ENCODE results near the gene DNAH14. TPM values are rescaled to one million over a fixed set of nuclear protein-coding genes. Genes with fewer than 3 reads are reported as not detected.

Gene DNAH14
- total and polyA plus RNA-seq, 9 of the 15 experiments (the other 6 are each of a cell fraction or from before 2014, with no cell fraction given), result 58.4 to 142 (median 98.4) TPM

GRCh38 chr1:225428068-225428880 is 498.8 kb downstream of the DNAH14 start (continued):
- TF ChIP-seq, protein P1, sequence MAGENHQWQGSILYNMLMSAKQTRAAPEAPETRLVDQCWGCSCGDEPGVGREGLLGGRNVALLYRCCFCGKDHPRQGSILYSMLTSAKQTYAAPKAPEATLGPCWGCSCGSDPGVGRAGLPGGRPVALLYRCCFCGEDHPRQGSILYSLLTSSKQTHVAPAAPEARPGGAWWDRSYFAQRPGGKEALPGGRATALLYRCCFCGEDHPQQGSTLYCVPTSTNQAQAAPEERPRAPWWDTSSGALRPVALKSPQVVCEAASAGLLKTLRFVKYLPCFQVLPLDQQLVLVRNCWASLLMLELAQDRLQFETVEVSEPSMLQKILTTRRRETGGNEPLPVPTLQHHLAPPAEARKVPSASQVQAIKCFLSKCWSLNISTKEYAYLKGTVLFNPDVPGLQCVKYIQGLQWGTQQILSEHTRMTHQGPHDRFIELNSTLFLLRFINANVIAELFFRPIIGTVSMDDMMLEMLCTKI (IDR thresholded peaks at IDR 0.05; ENCODE audit: partially characterized antibody), result no peak
- TF ChIP-seq CTCFL (IDR thresholded peaks at IDR 0.05; ENCODE audit: borderline replicate concordance, insufficient read depth, low read depth, low read length, poor library complexity, severe bottlenecking) (no peak), ID3 (CRISPR knock-in tag; IDR thresholded peaks at IDR 0.05) (no peak), ID3 (tag; IDR thresholded peaks at IDR 0.05) (peak; percentile 48; the same call in 1 of the 2 replicates), THAP7 (CRISPR knock-in tag; IDR thresholded peaks at IDR 0.05) (no peak), KLF6 (CRISPR knock-in tag; IDR thresholded peaks at IDR 0.05; ENCODE audit: borderline replicate concordance) (peak; percentile 42; the same call in 1 of the 2 replicates), TAF7 (tag; IDR thresholded peaks at IDR 0.05) (peak; percentile 67; the same call in 1 of the 2 replicates), EP400 (IDR thresholded peaks at IDR 0.05) (peak; percentile 81), MAFG (tag; conservative IDR thresholded peaks at IDR 0.05) (peak; percentile 100), CBX5 (IDR thresholded peaks at IDR 0.05; ENCODE audit: borderline replicate concordance, low read depth) (no peak), SMAD1 (IDR thresholded peaks at IDR 0.05; ENCODE audit: low read depth, low read length, partially characterized antibody) (no peak), KAT2B (IDR thresholded peaks at IDR 0.05; ENCODE audit: low read depth, low read length) (no peak), ZFP1 (CRISPR knock-in tag; IDR thresholded peaks at IDR 0.05) (no peak), KLF1 (tag; IDR thresholded peaks at IDR 0.05) (no peak; the same call in none of the 2 replicates)
- TF ChIP-seq, protein P2, sequence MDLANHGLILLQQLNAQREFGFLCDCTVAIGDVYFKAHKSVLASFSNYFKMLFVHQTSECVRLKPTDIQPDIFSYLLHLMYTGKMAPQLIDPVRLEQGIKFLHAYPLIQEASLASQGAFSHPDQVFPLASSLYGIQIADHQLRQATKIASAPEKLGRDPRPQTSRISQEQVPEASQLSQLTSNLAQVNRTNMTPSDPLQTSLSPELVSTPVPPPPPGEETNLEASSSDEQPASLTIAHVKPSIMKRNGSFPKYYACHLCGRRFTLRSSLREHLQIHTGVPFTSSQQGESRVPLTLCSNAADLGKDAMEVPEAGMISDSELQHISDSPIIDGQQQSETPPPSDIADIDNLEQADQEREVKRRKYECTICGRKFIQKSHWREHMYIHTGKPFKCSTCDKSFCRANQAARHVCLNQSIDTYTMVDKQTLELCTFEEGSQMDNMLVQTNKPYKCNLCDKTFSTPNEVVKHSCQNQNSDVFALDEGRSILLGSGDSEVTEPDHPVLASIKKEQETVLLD (IDR thresholded peaks at IDR 0.05), result no peak
- TF ChIP-seq, protein P3, sequence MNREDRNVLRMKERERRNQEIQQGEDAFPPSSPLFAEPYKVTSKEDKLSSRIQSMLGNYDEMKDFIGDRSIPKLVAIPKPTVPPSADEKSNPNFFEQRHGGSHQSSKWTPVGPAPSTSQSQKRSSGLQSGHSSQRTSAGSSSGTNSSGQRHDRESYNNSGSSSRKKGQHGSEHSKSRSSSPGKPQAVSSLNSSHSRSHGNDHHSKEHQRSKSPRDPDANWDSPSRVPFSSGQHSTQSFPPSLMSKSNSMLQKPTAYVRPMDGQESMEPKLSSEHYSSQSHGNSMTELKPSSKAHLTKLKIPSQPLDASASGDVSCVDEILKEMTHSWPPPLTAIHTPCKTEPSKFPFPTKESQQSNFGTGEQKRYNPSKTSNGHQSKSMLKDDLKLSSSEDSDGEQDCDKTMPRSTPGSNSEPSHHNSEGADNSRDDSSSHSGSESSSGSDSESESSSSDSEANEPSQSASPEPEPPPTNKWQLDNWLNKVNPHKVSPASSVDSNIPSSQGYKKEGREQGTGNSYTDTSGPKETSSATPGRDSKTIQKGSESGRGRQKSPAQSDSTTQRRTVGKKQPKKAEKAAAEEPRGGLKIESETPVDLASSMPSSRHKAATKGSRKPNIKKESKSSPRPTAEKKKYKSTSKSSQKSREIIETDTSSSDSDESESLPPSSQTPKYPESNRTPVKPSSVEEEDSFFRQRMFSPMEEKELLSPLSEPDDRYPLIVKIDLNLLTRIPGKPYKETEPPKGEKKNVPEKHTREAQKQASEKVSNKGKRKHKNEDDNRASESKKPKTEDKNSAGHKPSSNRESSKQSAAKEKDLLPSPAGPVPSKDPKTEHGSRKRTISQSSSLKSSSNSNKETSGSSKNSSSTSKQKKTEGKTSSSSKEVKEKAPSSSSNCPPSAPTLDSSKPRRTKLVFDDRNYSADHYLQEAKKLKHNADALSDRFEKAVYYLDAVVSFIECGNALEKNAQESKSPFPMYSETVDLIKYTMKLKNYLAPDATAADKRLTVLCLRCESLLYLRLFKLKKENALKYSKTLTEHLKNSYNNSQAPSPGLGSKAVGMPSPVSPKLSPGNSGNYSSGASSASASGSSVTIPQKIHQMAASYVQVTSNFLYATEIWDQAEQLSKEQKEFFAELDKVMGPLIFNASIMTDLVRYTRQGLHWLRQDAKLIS (CRISPR knock-in tag; IDR thresholded peaks at IDR 0.05), result 0 out of 2 replicates have a peak, but pooled peaks have one; percentile 84

Data from K562 (cell line).